Endodermal cell (in vitro differentiated cells): ENCODE data around the gene ZNF532. TPM values are rescaled to one million over a fixed set of nuclear protein-coding genes. Genes with fewer than 3 reads are reported as not detected.

ENCODE experiments used
- DNase-seq: peaks from one replicate; pipeline ENCODE4 v3.0.0-alpha.2; 2017
- H3K27ac ChIP-seq: 2 replicates; pipeline ENCODE4 v1.5.1; 2013; ENCODE audit warnings: mild to moderate bottlenecking, low read depth, low read length, moderate library complexity
- H3K27me3 ChIP-seq: 2 replicates; pipeline ENCODE4 v1.6.1; 2013; ENCODE audit warnings: mild to moderate bottlenecking, low read length, moderate library complexity; ENCODE audit not compliant: insufficient read depth, control insufficient read depth, poor library complexity, severe bottlenecking
- H3K36me3 ChIP-seq: 2 replicates; pipeline ENCODE4 v1.7.0; 2013; ENCODE audit warnings: mild to moderate bottlenecking, low read length, moderate library complexity; ENCODE audit not compliant: control insufficient read depth, insufficient read depth
- H3K4me1 ChIP-seq: one replicate; pipeline ENCODE4 v1.7.0; 2013; ENCODE audit warnings: low read length; ENCODE audit not compliant: control insufficient read depth, insufficient read depth
- H3K4me3 ChIP-seq: 2 replicates; pipeline ENCODE4 v1.5.1; 2013; ENCODE audit warnings: mild to moderate bottlenecking, low read length, moderate library complexity
- H3K9ac ChIP-seq: 2 replicates; pipeline ENCODE4 v1.6.1; 2013; ENCODE audit warnings: mild to moderate bottlenecking, low read length, moderate library complexity; ENCODE audit not compliant: poor library complexity, severe bottlenecking; ENCODE audit errors: extremely low read depth
- H3K9me3 ChIP-seq: 2 replicates; pipeline ENCODE4 v1.6.1; 2013; ENCODE audit warnings: mild to moderate bottlenecking, low read length, moderate library complexity; ENCODE audit not compliant: control insufficient read depth
- H3K27ac Mint-ChIP-seq: 2 replicates; pipeline ENCODE4 v1.8.0; 2020; ENCODE audit warnings: mixed read lengths
- H3K27me3 Mint-ChIP-seq: 2 replicates; pipeline ENCODE4 v1.8.0; 2021; ENCODE audit warnings: mild to moderate bottlenecking, mixed read lengths; ENCODE audit not compliant: insufficient read depth
- H3K36me3 Mint-ChIP-seq: 2 replicates; pipeline ENCODE4 v1.8.0; 2020; ENCODE audit warnings: low read depth, mixed read lengths
- H3K4me1 Mint-ChIP-seq: 2 replicates; pipeline ENCODE4 v1.8.0; 2020; ENCODE audit warnings: mixed read lengths
- H3K4me3 Mint-ChIP-seq: 2 replicates; pipeline ENCODE4 v1.8.0; 2020; ENCODE audit warnings: mild to moderate bottlenecking, moderate library complexity, mixed read lengths
- H3K9me3 Mint-ChIP-seq: 2 replicates; pipeline ENCODE4 v1.8.0; 2020; ENCODE audit warnings: mild to moderate bottlenecking, mixed read lengths
- CTCF ChIP-seq: fragments of 200-600 bp; sonication (generic); conservative IDR thresholded peaks from 2 replicates; pipeline ENCODE4 v1.5.0; 2021; ENCODE audit warnings: antibody characterized with exemption, mild to moderate bottlenecking
- WGBS, 2 experiments: methylation state at CpG; one replicate each; pipeline versions ENCODE4 v1.1.5 to v1.1.7; 2013; ENCODE audit warnings: missing lambda C conversion rate in 2 of 2, mixed read lengths in 1 of 2; ENCODE audit not compliant: insufficient coverage in 1 of 2, insufficient read length in 1 of 2; 5-methylcytosine and 5-hydroxymethylcytosine counted together
- total RNA-seq, 2 donors: library from RNA; stranded (reverse); fragmentation: NEBNext Ultra II Directional in 1 of 2; extraction: Animal tissue kit (Norgen Biotek cat#: 25700) in 1 of 2; gene quantifications; 2 replicates in 1 of 2; 3 replicates in 1 of 2; pipeline ENCODE4 v1.2.1, GENCODE V29; 2021

ZNF532 gene
- total RNA-seq, 2 donors from 2014 or later, result 138 to 207 TPM

- Histone ChIP-seq H3K27me3 (no peaks in the 10 kb centered on the region), H3K9me3 (no peaks in the 10 kb centered on the region), H3K4me1 (peaks cover 15% of the 10 kb centered on the region), H3K27ac (no peak overlapping the region), H3K4me3 (no peak overlapping the region), H3K9ac (no peak overlapping the region), H3K36me3 (peaks cover 92% of the 10 kb centered on the region)
- Mint-ChIP-seq H3K9me3 (no peaks in the 10 kb centered on the region), H3K27ac (peak overlapping the region; percentile 18), H3K36me3 (peaks cover 82% of the 10 kb centered on the region), H3K4me1 (peaks cover 22% of the 10 kb centered on the region), H3K27me3 (no peaks in the 10 kb centered on the region), H3K4me3 (no peak overlapping the region)
- no peak for TF ChIP-seq CTCF
- peak; percentile 3 for DNase-seq
- 88 to 100% methylated on average over 1 to 2 of the region's 2 CpGs for WGBS, 2 experiments
Measured at GRCh38 chr18:58881477-58881876, 16.8 kb downstream of the ZNF532 start.

- Mint-ChIP-seq H3K36me3 (peaks cover 82% of the 10 kb centered on the region), H3K4me1 (peaks cover 27% of the 10 kb centered on the region), H3K27me3 (no peaks in the 10 kb centered on the region), H3K4me3 (no peak overlapping the region), H3K9me3 (no peaks in the 10 kb centered on the region), H3K27ac (no peak overlapping the region)
- WGBS, 2 experiments, result 90 to 94% methylated on average over 3 to 4 of the region's 4 CpGs
- no peak for DNase-seq
- Histone ChIP-seq H3K9me3 (no peaks in the 10 kb centered on the region), H3K27me3 (no peaks in the 10 kb centered on the region), H3K4me3 (peak overlapping the region; percentile 15), H3K36me3 (peaks cover 92% of the 10 kb centered on the region), H3K27ac (no peak overlapping the region), H3K4me1 (peaks cover 16% of the 10 kb centered on the region), H3K9ac (no peak overlapping the region)
- TF ChIP-seq CTCF, result no peak
Measured at GRCh38 chr18:58882044-58882443, 17.4 kb downstream of the ZNF532 start.

GRCh38 chr18:58882686-58883085, 18.0 kb downstream of the ZNF532 start:
- peaks cover 82% of the 10 kb centered on the region for H3K36me3 Mint-ChIP-seq

More at GRCh38 chr18:58882686-58883085, 18.0 kb downstream of the ZNF532 start:
- H3K27me3 ChIP-seq, result no peaks in the 10 kb centered on the region
- Mint-ChIP-seq H3K9me3 (no peaks in the 10 kb centered on the region), H3K27ac (peak overlapping the region; percentile 62), H3K4me1 (peaks cover 27% of the 10 kb centered on the region), H3K4me3 (no peak overlapping the region), H3K27me3 (no peaks in the 10 kb centered on the region)
- peaks cover 4% of the 10 kb centered on the region for H3K9me3 ChIP-seq
- no peak overlapping the region for H3K9ac ChIP-seq
- peaks cover 16% of the 10 kb centered on the region for H3K4me1 ChIP-seq
- no peak for DNase-seq
- H3K27ac ChIP-seq, result no peak overlapping the region
- 24% methylated on average over 1 of the region's 1 CpG; no CpG with 5 or more reads in 1 of the 2 experiments for WGBS, 2 experiments
- H3K36me3 ChIP-seq, result peaks cover 92% of the 10 kb centered on the region
- TF ChIP-seq CTCF, result no peak
- no peak overlapping the region for H3K4me3 ChIP-seq
